ENCODE data around the gene ZNF136.

GRCh38 chr19:12159773-12160414, 3.0 kb upstream of the ZNF136 start:
- TF ChIP-seq, protein P1, sequence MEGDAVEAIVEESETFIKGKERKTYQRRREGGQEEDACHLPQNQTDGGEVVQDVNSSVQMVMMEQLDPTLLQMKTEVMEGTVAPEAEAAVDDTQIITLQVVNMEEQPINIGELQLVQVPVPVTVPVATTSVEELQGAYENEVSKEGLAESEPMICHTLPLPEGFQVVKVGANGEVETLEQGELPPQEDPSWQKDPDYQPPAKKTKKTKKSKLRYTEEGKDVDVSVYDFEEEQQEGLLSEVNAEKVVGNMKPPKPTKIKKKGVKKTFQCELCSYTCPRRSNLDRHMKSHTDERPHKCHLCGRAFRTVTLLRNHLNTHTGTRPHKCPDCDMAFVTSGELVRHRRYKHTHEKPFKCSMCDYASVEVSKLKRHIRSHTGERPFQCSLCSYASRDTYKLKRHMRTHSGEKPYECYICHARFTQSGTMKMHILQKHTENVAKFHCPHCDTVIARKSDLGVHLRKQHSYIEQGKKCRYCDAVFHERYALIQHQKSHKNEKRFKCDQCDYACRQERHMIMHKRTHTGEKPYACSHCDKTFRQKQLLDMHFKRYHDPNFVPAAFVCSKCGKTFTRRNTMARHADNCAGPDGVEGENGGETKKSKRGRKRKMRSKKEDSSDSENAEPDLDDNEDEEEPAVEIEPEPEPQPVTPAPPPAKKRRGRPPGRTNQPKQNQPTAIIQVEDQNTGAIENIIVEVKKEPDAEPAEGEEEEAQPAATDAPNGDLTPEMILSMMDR (IDR thresholded peaks at IDR 0.05), result no peak
- no peak for TF ChIP-seq POLR2A (IDR thresholded peaks at IDR 0.05)
- TF ChIP-seq POLR2AphosphoS5 (IDR thresholded peaks at IDR 0.05), result no peak

All from upper lobe of left lung (tissue), 4 donors.